ENCODE data around the gene TRABD2B. TPM values are rescaled to one million over a fixed set of nuclear protein-coding genes. Genes with fewer than 3 reads are reported as not detected.

The TRABD2B gene
- total and polyA plus RNA-seq, 2 of the 4 experiments (the other 2 are of a cell fraction): not detected

DNA sequence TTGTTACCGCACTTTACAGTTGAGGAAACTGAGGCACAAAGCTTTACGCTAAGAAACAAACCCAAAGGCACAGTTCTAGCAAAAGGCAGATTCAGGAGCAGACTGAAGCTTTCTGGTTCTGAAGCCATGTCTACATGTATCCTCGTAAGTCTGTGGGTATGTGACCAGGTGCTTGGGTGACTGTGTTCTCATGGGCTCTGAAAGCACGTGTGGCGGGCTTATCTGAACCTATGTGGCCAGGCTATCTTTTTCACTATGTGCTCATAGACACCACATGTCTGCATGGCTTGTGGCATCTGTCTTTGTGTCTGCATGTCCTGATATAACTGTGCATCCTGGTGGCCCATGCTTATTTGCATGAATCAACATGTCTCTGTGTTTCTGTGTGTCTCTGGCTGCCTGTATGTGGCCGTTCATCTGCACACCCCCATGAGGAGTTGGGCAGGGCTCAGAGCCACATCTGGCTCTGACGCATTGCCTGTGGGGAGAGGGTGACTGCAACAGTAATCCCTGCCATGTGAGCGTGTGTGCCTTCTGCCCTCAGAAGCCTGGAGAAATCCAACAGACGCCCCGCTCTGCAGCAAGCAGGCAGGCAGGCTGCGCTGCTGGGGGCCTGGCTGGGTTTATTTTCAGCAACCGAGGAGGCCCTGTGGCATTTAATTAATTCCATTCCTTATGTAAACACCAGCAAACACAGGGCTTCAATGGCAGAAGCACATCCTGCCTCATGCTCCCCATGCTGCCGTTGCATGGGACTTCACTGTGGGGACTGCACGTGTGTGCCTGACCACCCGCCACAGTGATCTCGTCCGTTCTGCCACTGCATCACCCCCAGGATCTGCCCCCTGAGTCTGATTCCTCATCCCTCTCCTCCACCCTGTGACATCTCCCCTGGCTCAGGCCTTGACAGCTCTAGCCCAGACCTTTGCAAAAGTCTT is 115.4 kb downstream of the TRABD2B start (continued):
- TF ChIP-seq MAZ (IDR thresholded peaks at IDR 0.05; ENCODE audit: borderline replicate concordance, low read depth, low read length): no peak

DNA sequence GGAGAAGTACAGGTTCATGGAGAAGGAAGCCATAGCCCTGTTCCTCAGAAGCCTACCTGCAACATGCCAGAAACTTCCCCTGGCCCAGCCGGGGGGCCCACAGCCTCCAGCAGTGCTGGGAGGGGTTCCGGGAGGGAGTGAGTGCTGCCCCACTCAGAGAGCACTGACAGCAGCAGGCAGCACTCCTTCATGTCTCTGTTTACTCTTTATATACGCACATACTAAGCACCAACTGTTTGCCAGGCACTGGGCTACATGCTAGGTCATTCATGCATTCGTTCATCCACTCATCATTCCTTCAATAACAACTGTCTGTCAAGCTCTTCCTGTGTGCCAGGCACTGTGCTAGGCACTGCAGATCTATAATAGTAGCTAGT is 120.6 kb downstream of the TRABD2B start:
- ATAC-seq (ENCODE audit: low read depth): no peak
- no peaks in the 10 kb centered on the region for H4K20me1 ChIP-seq (ENCODE audit: insufficient read depth, low read length)
- no peaks in the 10 kb centered on the region for H3K4me1 ChIP-seq (ENCODE audit: control insufficient read depth, insufficient read depth, low read length)
- no peak overlapping the region for H3K18ac ChIP-seq (ENCODE audit: low read depth, low read length)
- H4K91ac ChIP-seq (ENCODE audit: insufficient read depth, low read depth, low read length): no peak overlapping the region
- dilution Hi-C loops (cut with HindIII; ENCODE audit: low sequenced_read_pairs, unreplicated experiment): no loop called here
- in situ Hi-C loops (cut with MboI; ENCODE audit: low sequenced_read_pairs): no loop called here
- no peak overlapping the region for H3K27ac ChIP-seq (ENCODE audit: insufficient read depth, low read length)
- H3K4ac ChIP-seq (ENCODE audit: low read depth, low read length): no peak overlapping the region
- no peak overlapping the region for H4K8ac ChIP-seq (ENCODE audit: low read depth in 2 of 2, low read length in 2 of 2)
- intact Hi-C loops (cut with micrococcal nuclease): no loop called here
- no peak overlapping the region for H3K9ac ChIP-seq (ENCODE audit: low read depth, low read length)
- no TSS peak for BruUV-seq (replicated peaks)
- no peaks in the 10 kb centered on the region for H3K9me3 ChIP-seq (ENCODE audit: control insufficient read depth, insufficient read depth, low read length)
- H3K4me3 ChIP-seq (ENCODE audit: insufficient read depth, low read depth, low read length): no peak overlapping the region
- no peak overlapping the region for H2BK15ac ChIP-seq (ENCODE audit: low read depth, low read length)
- DNase-seq: no peak
- POLR2A ChIA-PET (ENCODE audit: unreplicated experiment): no interaction called here
- H3K23ac ChIP-seq (ENCODE audit: low read depth, low read length): no peak overlapping the region
- H3K14ac ChIP-seq (replicated peaks; ENCODE audit: low read depth, low read length): no peak overlapping the region
- H3K4me2 ChIP-seq (ENCODE audit: low read depth, low read length): no peak overlapping the region
- no peaks in the 10 kb centered on the region for H3K9me1 ChIP-seq (ENCODE audit: insufficient read depth, low read length)
- H2AFZ ChIP-seq (replicated peaks; ENCODE audit: low read length, poor library complexity): no peak overlapping the region
- no peaks in the 10 kb centered on the region for H3K36me3 ChIP-seq (ENCODE audit: control insufficient read depth, insufficient read depth, low read length)
- H2AK5ac ChIP-seq (ENCODE audit: low read depth, low read length): no peak overlapping the region
- H3K79me1 ChIP-seq (ENCODE audit: low read depth in 1 of 2, low read length in 2 of 2): no peaks in the 10 kb centered on the region
- H2BK20ac ChIP-seq (ENCODE audit: low read depth, low read length): no peak overlapping the region
- no peak overlapping the region for H2AK9ac ChIP-seq (replicated peaks; ENCODE audit: low read depth, low read length, poor library complexity)
- no CpG with 5 or more reads among the region's 4 CpGs for WGBS, 2 experiments (ENCODE audit: extremely low coverage in 2 of 2, insufficient read length in 1 of 2)
- no peak overlapping the region for H2BK5ac ChIP-seq (ENCODE audit: low read depth, low read length, poor library complexity, severe bottlenecking)
- H2BK120ac ChIP-seq (ENCODE audit: low read depth, low read length): no peak overlapping the region
- H4K5ac ChIP-seq (ENCODE audit: low read depth, low read length): no peak overlapping the region
- H3K27me3 ChIP-seq (ENCODE audit: control insufficient read depth, insufficient read depth, low read length): no peaks in the 10 kb centered on the region
- TF ChIP-seq FOS (IDR thresholded peaks at IDR 0.05; ENCODE audit: low read depth, low read length): no peak
- TF ChIP-seq RCOR1 (IDR thresholded peaks at IDR 0.05; ENCODE audit: insufficient replicate concordance, low read length): no peak
- TF ChIP-seq MAFK (IDR thresholded peaks at IDR 0.05; ENCODE audit: low read depth, low read length): no peak
- TF ChIP-seq, protein P1, sequence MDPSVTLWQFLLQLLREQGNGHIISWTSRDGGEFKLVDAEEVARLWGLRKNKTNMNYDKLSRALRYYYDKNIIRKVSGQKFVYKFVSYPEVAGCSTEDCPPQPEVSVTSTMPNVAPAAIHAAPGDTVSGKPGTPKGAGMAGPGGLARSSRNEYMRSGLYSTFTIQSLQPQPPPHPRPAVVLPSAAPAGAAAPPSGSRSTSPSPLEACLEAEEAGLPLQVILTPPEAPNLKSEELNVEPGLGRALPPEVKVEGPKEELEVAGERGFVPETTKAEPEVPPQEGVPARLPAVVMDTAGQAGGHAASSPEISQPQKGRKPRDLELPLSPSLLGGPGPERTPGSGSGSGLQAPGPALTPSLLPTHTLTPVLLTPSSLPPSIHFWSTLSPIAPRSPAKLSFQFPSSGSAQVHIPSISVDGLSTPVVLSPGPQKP (IDR thresholded peaks at IDR 0.05; ENCODE audit: borderline replicate concordance, low read depth, low read length): no peak
- TF ChIP-seq, protein P2, sequence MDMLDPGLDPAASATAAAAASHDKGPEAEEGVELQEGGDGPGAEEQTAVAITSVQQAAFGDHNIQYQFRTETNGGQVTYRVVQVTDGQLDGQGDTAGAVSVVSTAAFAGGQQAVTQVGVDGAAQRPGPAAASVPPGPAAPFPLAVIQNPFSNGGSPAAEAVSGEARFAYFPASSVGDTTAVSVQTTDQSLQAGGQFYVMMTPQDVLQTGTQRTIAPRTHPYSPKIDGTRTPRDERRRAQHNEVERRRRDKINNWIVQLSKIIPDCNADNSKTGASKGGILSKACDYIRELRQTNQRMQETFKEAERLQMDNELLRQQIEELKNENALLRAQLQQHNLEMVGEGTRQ (IDR thresholded peaks at IDR 0.05; ENCODE audit: low read depth, low read length): no peak
- no peak for TF ChIP-seq MAZ (IDR thresholded peaks at IDR 0.05; ENCODE audit: borderline replicate concordance, low read depth, low read length)
- TF ChIP-seq MXI1 (IDR thresholded peaks at IDR 0.05; ENCODE audit: borderline replicate concordance, low read depth, low read length): no peak
- TF ChIP-seq, protein P3, sequence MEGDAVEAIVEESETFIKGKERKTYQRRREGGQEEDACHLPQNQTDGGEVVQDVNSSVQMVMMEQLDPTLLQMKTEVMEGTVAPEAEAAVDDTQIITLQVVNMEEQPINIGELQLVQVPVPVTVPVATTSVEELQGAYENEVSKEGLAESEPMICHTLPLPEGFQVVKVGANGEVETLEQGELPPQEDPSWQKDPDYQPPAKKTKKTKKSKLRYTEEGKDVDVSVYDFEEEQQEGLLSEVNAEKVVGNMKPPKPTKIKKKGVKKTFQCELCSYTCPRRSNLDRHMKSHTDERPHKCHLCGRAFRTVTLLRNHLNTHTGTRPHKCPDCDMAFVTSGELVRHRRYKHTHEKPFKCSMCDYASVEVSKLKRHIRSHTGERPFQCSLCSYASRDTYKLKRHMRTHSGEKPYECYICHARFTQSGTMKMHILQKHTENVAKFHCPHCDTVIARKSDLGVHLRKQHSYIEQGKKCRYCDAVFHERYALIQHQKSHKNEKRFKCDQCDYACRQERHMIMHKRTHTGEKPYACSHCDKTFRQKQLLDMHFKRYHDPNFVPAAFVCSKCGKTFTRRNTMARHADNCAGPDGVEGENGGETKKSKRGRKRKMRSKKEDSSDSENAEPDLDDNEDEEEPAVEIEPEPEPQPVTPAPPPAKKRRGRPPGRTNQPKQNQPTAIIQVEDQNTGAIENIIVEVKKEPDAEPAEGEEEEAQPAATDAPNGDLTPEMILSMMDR (conservative IDR thresholded peaks at IDR 0.05; ENCODE audit: low read depth, low read length): no peak
- TF ChIP-seq RAD21 (IDR thresholded peaks at IDR 0.05; ENCODE audit: low read length): no peak
- TF ChIP-seq NFE2L2 (IDR thresholded peaks at IDR 0.05; ENCODE audit: low read depth, low read length): no peak
- no peak for TF ChIP-seq POLR2A (IDR thresholded peaks at IDR 0.05; ENCODE audit: low read depth, low read length)
- no peak for TF ChIP-seq CHD1 (IDR thresholded peaks at IDR 0.05; ENCODE audit: low read depth, low read length)
- CTCF ChIA-PET: no interaction called here
- no peak overlapping the region for H3K56ac ChIP-seq (ENCODE audit: extremely low read depth, insufficient read depth, low read length)
